PC-9 (cell line): ENCODE results near the gene RBM4B. TPM values are rescaled to one million over a fixed set of nuclear protein-coding genes. Genes with fewer than 3 reads are reported as not detected.

Experiments used
- BruUV-seq: library from RNA; stranded (reverse); fragments of 400-500 nt; replicated peaks from 2 replicates; lab custom pipeline; 2021; lab: Mats Ljungman, UMichigan
- CTCF ChIA-PET: fragments of 300-600 bp; sonication (Branson Sonifier 250); formaldehyde crosslinking; loops from one replicate; lab custom pipeline; 2022; ENCODE audit warnings: antibody characterized with exemption; lab: Charles Lee
- POLR2A ChIA-PET: fragments of 300-600 bp; sonication (Branson Sonifier 250); formaldehyde crosslinking; loops from one replicate; lab custom pipeline; 2022; ENCODE audit warnings: antibody characterized with exemption; ENCODE audit not compliant: unreplicated experiment; lab: Charles Lee
- DNase-seq, 2 experiments: peaks; one replicate each; pipeline versions ENCODE4 v3.0.0 to v3.0.0-alpha.2; 2015 to 2022; ENCODE audit warnings: mixed read lengths in 1 of 2
- H2AFZ ChIP-seq: fragments of 200-600 bp; sonication (generic); 2 replicates; pipeline ENCODE4 v1.8.1; 2017; ENCODE audit warnings: antibody characterized with exemption
- H3F3A ChIP-seq: fragments of 200-600 bp; sonication (generic); 2 replicates; pipeline ENCODE4 v1.8.1; 2017; ENCODE audit warnings: antibody characterized with exemption, mild to moderate bottlenecking, low read depth; ENCODE audit not compliant: insufficient read depth
- H3K27ac ChIP-seq: fragments of 200-600 bp; sonication (generic); 2 replicates; pipeline ENCODE4 v1.6.1; 2016; ENCODE audit warnings: mixed run types
- H3K27me3 ChIP-seq: fragments of 200-600 bp; sonication (generic); 2 replicates; pipeline ENCODE4 v1.6.1; 2016; ENCODE audit warnings: low read depth, mixed run types; ENCODE audit not compliant: insufficient read depth
- H3K36me3 ChIP-seq: fragments of 200-600 bp; sonication (generic); 2 replicates; pipeline ENCODE4 v1.6.1; 2016; ENCODE audit warnings: low read depth, mixed run types
- H3K4me1 ChIP-seq: fragments of 200-600 bp; sonication (generic); replicated peaks from 2 replicates; pipeline ENCODE4 v1.6.1; 2016; ENCODE audit warnings: mixed run types; ENCODE audit not compliant: insufficient read depth
- H3K4me2 ChIP-seq: fragments of 200-600 bp; sonication (generic); 2 replicates; pipeline ENCODE4 v1.6.1; 2017; ENCODE audit warnings: mixed run types
- H3K4me3 ChIP-seq: fragments of 200-600 bp; sonication (generic); 2 replicates; pipeline ENCODE4 v1.6.1; 2016; ENCODE audit warnings: mixed run types
- H3K79me2 ChIP-seq: fragments of 200-600 bp; sonication (generic); 2 replicates; pipeline ENCODE4 v1.6.1; 2017; ENCODE audit warnings: low read depth, mixed run types
- H3K9me2 ChIP-seq: fragments of 200-600 bp; sonication (generic); 2 replicates; pipeline ENCODE4 v1.8.1; 2017; ENCODE audit warnings: mild to moderate bottlenecking; ENCODE audit not compliant: insufficient read depth
- H3K9me3 ChIP-seq: fragments of 200-600 bp; sonication (generic); 2 replicates; pipeline ENCODE4 v1.8.1; 2016; ENCODE audit warnings: low read depth; ENCODE audit not compliant: insufficient read depth
- H4K20me1 ChIP-seq: fragments of 200-600 bp; sonication (generic); 2 replicates; pipeline ENCODE4 v1.8.1; 2017; ENCODE audit not compliant: insufficient read depth
- EZH2 ChIP-seq: fragments of 200-600 bp; sonication (generic); IDR thresholded peaks from 2 replicates; pipeline ENCODE4 v1.8.0; 2017; ENCODE audit warnings: antibody characterized with exemption, low read depth
- intact Hi-C: fragments of 100-400 bp; cut with micrococcal nuclease; formaldehyde crosslinking; loops from one replicate; pipeline ENCODE4 v1.10.0; 2022; ENCODE audit not compliant: unreplicated experiment
- total RNA-seq: library from RNA; stranded (reverse); gene quantifications from 2 replicates; pipeline ENCODE4 v1.2.3, GENCODE V29; 2021
- TF ChIP-seq, protein P1 (sequence below): fragments of 200-600 bp; sonication (generic); conservative IDR thresholded peaks from 2 replicates; pipeline ENCODE4 v1.6.1; 2017; ENCODE audit warnings: mixed run types, antibody characterized with exemption, mild to moderate bottlenecking, moderate library complexity

RBM4B gene
- total RNA-seq, 1 experiment from 2014 or later, result 24.8 TPM

DNA sequence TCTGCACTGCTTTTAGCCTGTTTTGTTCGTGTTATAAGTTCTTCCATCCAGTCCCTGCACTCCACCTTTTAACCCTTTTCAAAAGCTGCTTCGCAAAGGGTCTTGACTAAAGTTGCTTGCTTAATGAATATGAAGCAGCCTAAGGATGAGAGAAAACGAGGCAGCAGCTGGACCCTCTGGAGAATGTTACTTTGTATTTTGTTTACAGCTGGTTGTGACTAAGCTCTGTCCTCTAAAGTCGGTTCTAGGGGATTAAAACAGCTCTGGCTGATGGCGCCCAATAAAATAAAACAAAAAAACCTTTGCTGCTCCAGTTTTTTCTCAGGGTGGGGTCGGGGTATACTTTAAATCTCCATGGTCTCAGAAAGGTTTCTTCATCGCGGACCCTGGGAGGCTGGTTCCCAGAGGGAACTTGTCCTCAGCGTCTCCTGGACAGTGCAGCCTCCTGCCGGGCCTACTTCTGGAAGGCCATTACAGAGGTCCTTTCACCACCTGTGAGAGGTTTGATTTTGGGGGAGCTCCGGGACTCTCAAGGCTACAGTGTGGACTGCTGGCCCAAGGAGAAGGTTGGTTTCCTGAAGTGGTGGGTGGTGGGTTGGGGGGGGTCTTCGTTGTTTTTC is 40.0 kb downstream of the RBM4B start:
- peak in 1 of 2 experiments; percentile 12 for DNase-seq
- Histone ChIP-seq H3K9me3 (no peaks in the 10 kb centered on the region), H3K4me2 (peak overlapping the region; percentile 82), H3K4me3 (peak overlapping the region; percentile 92), H3K4me1 (peaks cover 37% of the 10 kb centered on the region), H3F3A (peaks cover 73% of the 10 kb centered on the region), H3K36me3 (peaks cover 29% of the 10 kb centered on the region), H4K20me1 (peaks cover 56% of the 10 kb centered on the region), H2AFZ (peak overlapping the region; percentile 66), H3K27ac (peak overlapping the region; percentile 43), H3K79me2 (peaks cover 96% of the 10 kb centered on the region), H3K27me3 (no peaks in the 10 kb centered on the region), H3K9me2 (no peaks in the 10 kb centered on the region)
- TF ChIP-seq, protein P1, sequence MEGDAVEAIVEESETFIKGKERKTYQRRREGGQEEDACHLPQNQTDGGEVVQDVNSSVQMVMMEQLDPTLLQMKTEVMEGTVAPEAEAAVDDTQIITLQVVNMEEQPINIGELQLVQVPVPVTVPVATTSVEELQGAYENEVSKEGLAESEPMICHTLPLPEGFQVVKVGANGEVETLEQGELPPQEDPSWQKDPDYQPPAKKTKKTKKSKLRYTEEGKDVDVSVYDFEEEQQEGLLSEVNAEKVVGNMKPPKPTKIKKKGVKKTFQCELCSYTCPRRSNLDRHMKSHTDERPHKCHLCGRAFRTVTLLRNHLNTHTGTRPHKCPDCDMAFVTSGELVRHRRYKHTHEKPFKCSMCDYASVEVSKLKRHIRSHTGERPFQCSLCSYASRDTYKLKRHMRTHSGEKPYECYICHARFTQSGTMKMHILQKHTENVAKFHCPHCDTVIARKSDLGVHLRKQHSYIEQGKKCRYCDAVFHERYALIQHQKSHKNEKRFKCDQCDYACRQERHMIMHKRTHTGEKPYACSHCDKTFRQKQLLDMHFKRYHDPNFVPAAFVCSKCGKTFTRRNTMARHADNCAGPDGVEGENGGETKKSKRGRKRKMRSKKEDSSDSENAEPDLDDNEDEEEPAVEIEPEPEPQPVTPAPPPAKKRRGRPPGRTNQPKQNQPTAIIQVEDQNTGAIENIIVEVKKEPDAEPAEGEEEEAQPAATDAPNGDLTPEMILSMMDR, result no peak
- TSS peak; percentile 97 for BruUV-seq
- CTCF ChIA-PET, result interaction anchor here (0.6 to 1.4 kb wide), 4 partner anchors 40 to 492 kb away, joined by 3 read pairs; partner anchors contain the start of genes MRPL11 and RBM4B
- POLR2A ChIA-PET, result interaction anchor here (0.5 to 2.1 kb wide), 8 partner anchors 13 to 742 kb away, joined by 5 to 18 read pairs (median 8); partner anchors contain the start of genes RBM14 and RCE1
- intact Hi-C loops, result loop anchor here (1.0 kb wide), 1 partner anchor 21 kb away; the partner anchor contains the start of gene RBM14

DNA sequence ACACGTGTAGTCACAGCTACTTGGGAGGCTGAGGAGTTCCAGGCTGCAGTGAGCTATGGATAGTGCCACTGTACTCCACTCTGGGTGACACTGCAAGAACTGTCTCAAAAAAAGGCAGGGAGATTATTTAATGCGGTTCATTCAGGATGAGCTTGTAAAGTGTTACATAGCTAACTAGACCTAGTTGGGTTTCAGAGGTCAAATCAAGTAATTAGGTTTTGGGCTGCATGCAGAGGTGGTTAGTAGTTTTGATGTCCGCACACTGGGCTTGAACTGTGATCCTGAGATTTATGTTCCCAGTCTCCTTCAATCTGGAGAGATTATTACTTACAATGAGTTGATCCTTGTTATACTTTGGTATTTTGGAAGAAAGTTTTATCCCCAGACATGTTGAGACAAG is 41.3 kb downstream of the RBM4B start:
- H3K27ac ChIP-seq, result no peak overlapping the region
- DNase-seq, result no peak
- peaks cover 56% of the 10 kb centered on the region for H4K20me1 ChIP-seq
- H2AFZ ChIP-seq, result no peak overlapping the region
- no peaks in the 10 kb centered on the region for H3K27me3 ChIP-seq
- intact Hi-C loops, result no loop called here
- peaks cover 25% of the 10 kb centered on the region for H3K4me1 ChIP-seq
- ChIA-PET POLR2A (no interaction called here), CTCF (interaction anchor here (0.7 kb wide), 1 partner anchor 869 kb away, joined by 4 read pairs; the partner anchor contains the start of gene PITPNM1)
- no peaks in the 10 kb centered on the region for H3K9me3 ChIP-seq
- H3K4me3 ChIP-seq, result no peak overlapping the region
- peaks cover 96% of the 10 kb centered on the region for H3K79me2 ChIP-seq
- no peak overlapping the region for H3K4me2 ChIP-seq
- no TSS peak for BruUV-seq
- peaks cover 17% of the 10 kb centered on the region for H3K36me3 ChIP-seq
- TF ChIP-seq, protein P1, result no peak
- no peak for TF ChIP-seq EZH2
- H3K9me2 ChIP-seq, result no peaks in the 10 kb centered on the region
- peaks cover 65% of the 10 kb centered on the region for H3F3A ChIP-seq

DNA sequence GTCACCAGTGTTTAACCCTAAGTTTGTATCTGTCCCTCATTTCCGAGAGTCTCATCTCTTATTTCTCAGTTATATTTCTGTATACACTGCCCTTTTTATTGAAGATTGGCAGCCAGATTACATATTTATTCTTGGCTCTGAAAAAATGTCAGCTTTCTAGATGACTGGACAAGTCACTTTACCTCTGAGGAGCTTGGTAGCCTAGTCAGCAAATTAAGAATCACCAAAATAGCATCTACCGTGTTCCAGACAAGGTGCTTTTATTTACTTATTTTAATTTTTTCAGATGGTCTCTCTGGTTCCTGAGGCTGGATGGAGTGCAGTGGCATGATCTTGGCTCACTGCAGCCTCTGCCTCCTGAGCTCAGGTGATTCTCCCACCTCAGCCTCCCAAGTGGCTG is 44.7 kb downstream of the RBM4B start:
- CTCF ChIA-PET, result interaction anchor here (0.6 kb wide), 1 partner anchor 200 kb away, joined by 30 read pairs; no protein-coding TSS in a partner anchor

More for the DNA sequence above, 44.7 kb downstream of the RBM4B start:
- Histone ChIP-seq H2AFZ (no peak overlapping the region), H3F3A (peaks cover 73% of the 10 kb centered on the region), H3K4me1 (peaks cover 3% of the 10 kb centered on the region; the same call in 1 of the 2 replicates), H3K36me3 (peaks cover 19% of the 10 kb centered on the region), H3K79me2 (peaks cover 99% of the 10 kb centered on the region), H3K27me3 (no peaks in the 10 kb centered on the region), H3K4me2 (no peak overlapping the region), H3K4me3 (no peak overlapping the region), H3K9me2 (no peaks in the 10 kb centered on the region), H3K9me3 (no peaks in the 10 kb centered on the region), H3K27ac (no peak overlapping the region), H4K20me1 (peaks cover 62% of the 10 kb centered on the region)
- no TSS peak for BruUV-seq
- intact Hi-C loops, result no loop called here
- POLR2A ChIA-PET, result no interaction called here
- TF ChIP-seq EZH2, result no peak
- TF ChIP-seq, protein P1, result no peak
- DNase-seq, result no peak
